ENCODE results near the gene PACSIN2.
"Not testable (repeated sequence)": the region's sequence is repeated elsewhere in the genome, so short reads cannot be mapped to it uniquely, and the experiment has no call there.

Gene PACSIN2

GRCh38 chr22:42964994-42965699, 49.8 kb downstream of the PACSIN2 start:
- no peak for DNase-seq (ENCODE audit: low spot score)

GRCh38 chr22:42963231-42963595, 51.7 kb downstream of the PACSIN2 start:
- DNase-seq (ENCODE audit: low spot score): no peak

GRCh38 chr22:42962295-42963230, 52.4 kb downstream of the PACSIN2 start:
- DNase-seq (ENCODE audit: low spot score): no peak

GRCh38 chr22:42961810-42962209, 53.1 kb downstream of the PACSIN2 start:
- peak; percentile 41 for DNase-seq (ENCODE audit: low spot score)

- DNase-seq (ENCODE audit: low spot score): not testable (repeated sequence)
Measured at GRCh38 chr22:42961400-42961690, 53.6 kb downstream of the PACSIN2 start.

GRCh38 chr22:42960531-42961399, 54.2 kb downstream of the PACSIN2 start:
- DNase-seq (ENCODE audit: low spot score): no peak

- no peak for DNase-seq (ENCODE audit: low spot score)
Measured at GRCh38 chr22:42959576-42960509, 55.1 kb downstream of the PACSIN2 start.

GRCh38 chr22:42958937-42959336, 56.0 kb downstream of the PACSIN2 start:
- no peak for DNase-seq (ENCODE audit: low spot score)

- no peak for DNase-seq (ENCODE audit: low spot score)
Measured at GRCh38 chr22:42957958-42958357, 57.0 kb downstream of the PACSIN2 start.

- no peak for DNase-seq (ENCODE audit: low spot score)
Measured at GRCh38 chr22:42957544-42957943, 57.4 kb downstream of the PACSIN2 start.

- DNase-seq (ENCODE audit: low spot score): no peak
Measured at GRCh38 chr22:42955848-42956247, 59.1 kb downstream of the PACSIN2 start.

- no peak for DNase-seq (ENCODE audit: low spot score)
Measured at GRCh38 chr22:42955087-42955635, 59.8 kb downstream of the PACSIN2 start.

GRCh38 chr22:42953751-42954150, 61.2 kb downstream of the PACSIN2 start:
- DNase-seq (ENCODE audit: low spot score): not testable (repeated sequence)

- DNase-seq (ENCODE audit: low spot score): no peak
Measured at GRCh38 chr22:42951093-42951710, 63.7 kb downstream of the PACSIN2 start.

GRCh38 chr22:42950281-42950680, 64.7 kb downstream of the PACSIN2 start:
- no peak for DNase-seq (ENCODE audit: low spot score)

GRCh38 chr22:42949159-42949558, 65.8 kb downstream of the PACSIN2 start:
- peak; percentile 82 for DNase-seq (ENCODE audit: low spot score)

GRCh38 chr22:42948294-42948693, 66.7 kb downstream of the PACSIN2 start:
- DNase-seq (ENCODE audit: low spot score): no peak

GRCh38 chr22:42947211-42947990, 67.5 kb downstream of the PACSIN2 start:
- DNase-seq (ENCODE audit: low spot score): no peak

- no peak for DNase-seq (ENCODE audit: low spot score)
Measured at GRCh38 chr22:42946546-42947198, 68.3 kb downstream of the PACSIN2 start.
